MCF 10A (cell line): ENCODE measurements around the gene FOXP1. TPM values are rescaled to one million over a fixed set of nuclear protein-coding genes. Genes with fewer than 3 reads are reported as not detected.

Experiments
- BruUV-seq: library from RNA; stranded (reverse); fragments of 400-500 nt; replicated peaks from 2 replicates; lab custom pipeline; 2021; lab: Mats Ljungman, UMichigan
- CTCF ChIA-PET: fragments of 300-600 bp; sonication (Branson Sonifier 250); formaldehyde crosslinking; extraction: SDS; loops from one replicate; lab custom pipeline; 2021; ENCODE audit warnings: antibody characterized with exemption, inconsistent platforms; lab: Yijun Ruan, JAX
- POLR2A ChIA-PET: fragments of 300-600, 350-650 bp; sonication (Branson Sonifier 250); formaldehyde crosslinking; extraction: SDS; loops from one replicate; lab custom pipeline; 2020; ENCODE audit warnings: antibody characterized with exemption, inconsistent platforms; lab: Yijun Ruan, JAX
- DNase-seq: peaks from one replicate; pipeline ENCODE4 v3.0.0-alpha.2; 2018; ENCODE audit not compliant: unreplicated experiment
- H3K27ac Mint-ChIP-seq: one replicate; pipeline ENCODE4 v1.8.0; 2022; ENCODE audit warnings: mild to moderate bottlenecking, low read depth, mixed read lengths; ENCODE audit not compliant: unreplicated experiment
- H3K27me3 Mint-ChIP-seq: one replicate; pipeline ENCODE4 v1.8.0; 2022; ENCODE audit warnings: mixed read lengths; ENCODE audit not compliant: insufficient read depth, unreplicated experiment
- H3K36me3 Mint-ChIP-seq: one replicate; pipeline ENCODE4 v1.8.0; 2022; ENCODE audit warnings: mild to moderate bottlenecking, moderate library complexity, mixed read lengths; ENCODE audit not compliant: insufficient read depth, unreplicated experiment
- H3K4me1 Mint-ChIP-seq: one replicate; pipeline ENCODE4 v1.8.0; 2022; ENCODE audit warnings: mixed read lengths; ENCODE audit not compliant: insufficient read depth, unreplicated experiment
- H3K4me3 Mint-ChIP-seq: one replicate; pipeline ENCODE4 v1.8.0; 2022; ENCODE audit warnings: mild to moderate bottlenecking, moderate library complexity, mixed read lengths; ENCODE audit not compliant: unreplicated experiment
- H3K9me3 Mint-ChIP-seq: one replicate; pipeline ENCODE4 v1.8.0; 2022; ENCODE audit warnings: mixed read lengths; ENCODE audit not compliant: unreplicated experiment
- intact Hi-C: fragments of 100-400 bp; cut with micrococcal nuclease; formaldehyde crosslinking; loops from 2 replicates; pipeline ENCODE4 v1.14.1; 2022
- total RNA-seq: library from RNA; stranded (reverse); gene quantifications from 2 replicates; pipeline ENCODE4 v1.2.3, GENCODE V29; 2022
- TF ChIP-seq, protein P1 (sequence below): fragments of 200-600 bp; IDR thresholded peaks from one replicate; pipeline ENCODE4 v1.8.0; 2022; ENCODE audit warnings: antibody characterized with exemption, mild to moderate bottlenecking; ENCODE audit not compliant: unreplicated experiment

FOXP1 gene
- total RNA-seq, 1 experiment from 2014 or later, result 49.0 TPM

DNA sequence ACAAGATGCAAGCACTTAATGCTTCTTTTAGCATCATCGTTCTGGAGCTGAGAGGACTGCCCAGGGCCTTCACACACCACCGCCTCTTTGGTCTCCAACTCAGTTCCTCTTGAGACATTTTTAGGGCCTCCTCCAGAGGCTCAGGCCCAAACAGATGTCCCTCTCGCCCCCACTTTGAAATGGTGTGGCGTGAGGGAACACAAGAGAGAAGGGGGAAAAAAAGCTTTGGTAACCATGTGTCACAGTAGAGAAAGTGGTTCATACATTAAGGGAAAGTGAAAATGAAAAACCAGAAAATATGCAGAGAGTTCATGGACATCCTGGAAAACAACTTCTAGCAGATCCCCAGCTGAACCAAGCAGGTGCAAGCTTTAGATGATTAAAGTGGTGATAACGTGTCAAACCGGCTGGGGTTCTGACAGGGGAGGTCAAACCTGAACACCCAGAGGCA lies 33.1 kb upstream of the FOXP1 start:
- Mint-ChIP-seq H3K27me3 (peaks cover 4% of the 10 kb centered on the region), H3K4me3 (no peak overlapping the region), H3K36me3 (no peaks in the 10 kb centered on the region), H3K9me3 (peaks cover 6% of the 10 kb centered on the region), H3K4me1 (no peaks in the 10 kb centered on the region), H3K27ac (no peak overlapping the region)
- intact Hi-C loops, result no loop called here
- ChIA-PET CTCF (interaction anchor here (0.6 kb wide), 1 partner anchor 704 kb away, joined by 4 read pairs; no protein-coding TSS in a partner anchor), POLR2A (interaction anchor here (0.7 kb wide), 1 partner anchor 18 kb away, joined by 3 read pairs; no protein-coding TSS in a partner anchor)
- TF ChIP-seq, protein P1, sequence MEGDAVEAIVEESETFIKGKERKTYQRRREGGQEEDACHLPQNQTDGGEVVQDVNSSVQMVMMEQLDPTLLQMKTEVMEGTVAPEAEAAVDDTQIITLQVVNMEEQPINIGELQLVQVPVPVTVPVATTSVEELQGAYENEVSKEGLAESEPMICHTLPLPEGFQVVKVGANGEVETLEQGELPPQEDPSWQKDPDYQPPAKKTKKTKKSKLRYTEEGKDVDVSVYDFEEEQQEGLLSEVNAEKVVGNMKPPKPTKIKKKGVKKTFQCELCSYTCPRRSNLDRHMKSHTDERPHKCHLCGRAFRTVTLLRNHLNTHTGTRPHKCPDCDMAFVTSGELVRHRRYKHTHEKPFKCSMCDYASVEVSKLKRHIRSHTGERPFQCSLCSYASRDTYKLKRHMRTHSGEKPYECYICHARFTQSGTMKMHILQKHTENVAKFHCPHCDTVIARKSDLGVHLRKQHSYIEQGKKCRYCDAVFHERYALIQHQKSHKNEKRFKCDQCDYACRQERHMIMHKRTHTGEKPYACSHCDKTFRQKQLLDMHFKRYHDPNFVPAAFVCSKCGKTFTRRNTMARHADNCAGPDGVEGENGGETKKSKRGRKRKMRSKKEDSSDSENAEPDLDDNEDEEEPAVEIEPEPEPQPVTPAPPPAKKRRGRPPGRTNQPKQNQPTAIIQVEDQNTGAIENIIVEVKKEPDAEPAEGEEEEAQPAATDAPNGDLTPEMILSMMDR, result no peak
- no TSS peak for BruUV-seq
- DNase-seq, result no peak

DNA sequence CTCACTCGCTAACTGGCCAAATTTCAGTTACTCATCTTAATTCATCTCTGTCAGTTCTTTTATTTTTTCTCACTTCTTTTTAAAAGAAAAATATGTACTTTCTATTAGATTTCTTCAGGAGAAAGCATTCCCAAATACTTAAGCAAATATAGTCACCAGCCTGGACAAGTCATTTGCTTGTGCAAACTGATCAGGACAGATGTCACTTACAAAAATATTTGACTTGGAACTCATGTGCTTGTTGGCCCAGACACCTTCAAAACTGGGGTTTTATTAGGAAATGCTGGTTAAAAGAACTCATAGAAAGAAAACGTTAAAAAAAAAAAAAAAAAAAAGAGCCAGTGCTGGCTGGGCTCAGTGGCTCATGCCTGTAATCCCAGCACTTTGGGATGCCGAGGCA lies 31.3 kb upstream of the FOXP1 start:
- ChIA-PET CTCF (no interaction called here), POLR2A (no interaction called here)
- intact Hi-C loops, result no loop called here
- no peak for DNase-seq
- H3K27ac Mint-ChIP-seq, result no peak overlapping the region
- peaks cover 6% of the 10 kb centered on the region for H3K9me3 Mint-ChIP-seq
- H3K36me3 Mint-ChIP-seq, result no peaks in the 10 kb centered on the region
- H3K4me1 Mint-ChIP-seq, result no peaks in the 10 kb centered on the region
- TF ChIP-seq, protein P1, result no peak
- H3K4me3 Mint-ChIP-seq, result no peak overlapping the region
- H3K27me3 Mint-ChIP-seq, result no peaks in the 10 kb centered on the region
- BruUV-seq, result no TSS peak

DNA sequence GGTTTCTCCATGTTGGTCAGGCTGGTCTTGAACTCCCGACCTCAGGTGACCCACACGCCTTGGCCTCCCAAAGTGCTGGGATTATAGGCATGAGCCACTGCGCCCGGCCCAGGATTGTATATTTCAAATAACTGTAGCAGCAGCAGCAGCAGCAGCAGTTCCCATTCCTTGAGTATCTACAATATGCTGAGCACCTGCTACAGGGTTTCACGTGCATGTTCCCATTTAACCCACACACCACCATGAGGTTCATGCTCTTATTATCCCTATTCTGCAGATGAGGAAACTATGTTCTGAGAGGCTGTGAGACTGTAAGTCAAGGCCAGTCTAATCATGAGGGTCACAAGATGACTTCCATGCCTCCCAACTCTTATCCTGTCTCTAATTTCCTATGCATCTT lies 30.9 kb upstream of the FOXP1 start:
- H3K9me3 Mint-ChIP-seq, result peaks cover 6% of the 10 kb centered on the region
- H3K27me3 Mint-ChIP-seq, result no peaks in the 10 kb centered on the region
- POLR2A ChIA-PET, result no interaction called here
- no peak overlapping the region for H3K27ac Mint-ChIP-seq
- DNase-seq, result no peak
- TF ChIP-seq, protein P1, result no peak
- no peak overlapping the region for H3K4me3 Mint-ChIP-seq
- CTCF ChIA-PET, result no interaction called here
- intact Hi-C loops, result no loop called here
- no peaks in the 10 kb centered on the region for H3K4me1 Mint-ChIP-seq
- no TSS peak for BruUV-seq
- no peaks in the 10 kb centered on the region for H3K36me3 Mint-ChIP-seq

DNA sequence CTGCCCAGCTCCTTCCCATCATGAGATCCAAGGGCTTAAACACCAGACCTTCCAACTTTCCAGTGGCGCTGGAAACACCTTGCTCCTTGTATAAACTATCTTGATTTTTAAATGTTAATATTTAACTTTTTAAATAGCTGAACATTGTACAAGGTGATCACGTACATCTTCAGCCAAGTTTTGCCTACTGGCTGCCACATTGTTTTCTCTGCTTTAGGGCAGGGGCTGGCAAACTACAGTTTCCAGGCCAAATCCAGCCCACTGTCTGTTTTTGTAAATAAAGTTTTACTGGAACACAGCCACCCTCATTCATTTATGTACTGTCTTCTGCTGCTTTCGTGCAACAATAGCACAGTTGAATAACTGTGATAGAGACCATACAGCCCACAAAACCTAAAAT lies 27.6 kb upstream of the FOXP1 start:
- DNase-seq, result no peak
- intact Hi-C loops, result no loop called here
- H3K27me3 Mint-ChIP-seq, result no peaks in the 10 kb centered on the region
- H3K4me3 Mint-ChIP-seq, result no peak overlapping the region
- TF ChIP-seq, protein P1, result no peak
- no TSS peak for BruUV-seq
- H3K36me3 Mint-ChIP-seq, result no peaks in the 10 kb centered on the region
- peaks cover 14% of the 10 kb centered on the region for H3K9me3 Mint-ChIP-seq
- H3K27ac Mint-ChIP-seq, result no peak overlapping the region
- ChIA-PET POLR2A (no interaction called here), CTCF (interaction anchor here (0.6 to 0.7 kb wide), 2 partner anchors 871 to 1008 kb away, joined by 3 read pairs; no protein-coding TSS in a partner anchor)
- no peaks in the 10 kb centered on the region for H3K4me1 Mint-ChIP-seq
